Middle frontal gyrus (tissue), 1 donor: Measurements from ENCODE around the gene CDH13.
A peak's percentile ranks its signal among the peaks of the same experiment; 100 is the strongest.

ENCODE experiments used
- DNase-seq: peaks from one replicate; pipeline ENCODE4 v3.0.0-alpha.2; 2015; ENCODE audit warnings: low spot score; ENCODE audit errors: extremely low spot score

The CDH13 gene

GRCh38 chr16:83813823-83814658 lies 1187.3 kb downstream of the CDH13 start:
- DNase-seq = no peak

DNA sequence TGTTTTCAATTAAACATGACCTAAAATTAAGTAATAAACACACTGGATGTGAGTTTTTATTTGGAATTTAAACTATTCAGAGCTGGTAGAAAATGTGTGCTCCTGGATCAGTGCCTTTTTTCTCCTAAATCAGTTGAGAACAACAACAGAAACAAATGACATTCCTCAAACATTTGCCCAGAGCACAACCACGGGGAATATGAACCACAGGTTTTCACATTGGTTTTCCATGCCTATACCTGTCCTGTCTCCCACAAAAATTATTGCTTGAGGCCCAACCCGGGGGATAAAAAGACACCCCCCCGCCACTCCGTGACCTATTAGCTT lies 1187.9 kb downstream of the CDH13 start:
- DNase-seq = no peak

GRCh38 chr16:83817022-83817421 lies 1190.3 kb downstream of the CDH13 start:
- DNase-seq = no peak

DNA sequence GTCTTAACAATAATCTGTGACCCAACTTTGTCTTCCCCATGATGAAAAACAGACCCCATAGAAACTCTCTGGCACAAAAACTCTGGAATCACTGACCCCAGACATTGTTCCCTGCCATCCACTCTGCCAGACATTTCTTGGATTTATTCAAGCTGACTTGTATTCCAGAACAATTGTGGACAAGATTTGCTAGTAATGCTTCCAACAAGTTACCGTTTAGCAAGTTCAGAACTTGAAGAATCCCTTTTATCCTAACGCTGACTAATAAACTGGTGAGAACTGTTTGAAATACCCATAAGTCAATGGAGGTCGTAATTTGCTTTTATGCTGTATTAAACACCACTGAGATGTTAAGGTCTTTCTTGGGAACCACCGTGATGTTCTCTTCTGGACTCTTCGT lies 1191.5 kb downstream of the CDH13 start:
- DNase-seq = no peak

DNA sequence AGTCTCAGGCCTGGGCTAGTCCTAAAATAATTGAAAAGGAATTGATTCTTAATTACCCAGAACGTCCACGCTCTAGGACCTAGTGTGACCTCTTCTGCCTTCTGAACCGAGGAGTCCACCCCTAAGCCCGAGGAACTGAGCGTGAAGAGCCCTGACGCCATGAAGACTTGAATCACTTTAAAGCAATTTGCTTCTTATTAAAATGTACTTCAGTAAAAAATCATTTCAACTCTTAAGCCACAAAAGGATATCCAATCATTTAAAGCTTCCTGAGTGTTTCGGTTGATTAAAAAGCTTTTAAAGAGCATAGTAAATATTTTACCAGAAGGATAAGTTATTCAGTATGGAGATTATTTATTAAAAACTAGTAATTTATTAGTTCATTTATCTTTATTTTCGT lies 1192.6 kb downstream of the CDH13 start:
- no peak for DNase-seq

DNA sequence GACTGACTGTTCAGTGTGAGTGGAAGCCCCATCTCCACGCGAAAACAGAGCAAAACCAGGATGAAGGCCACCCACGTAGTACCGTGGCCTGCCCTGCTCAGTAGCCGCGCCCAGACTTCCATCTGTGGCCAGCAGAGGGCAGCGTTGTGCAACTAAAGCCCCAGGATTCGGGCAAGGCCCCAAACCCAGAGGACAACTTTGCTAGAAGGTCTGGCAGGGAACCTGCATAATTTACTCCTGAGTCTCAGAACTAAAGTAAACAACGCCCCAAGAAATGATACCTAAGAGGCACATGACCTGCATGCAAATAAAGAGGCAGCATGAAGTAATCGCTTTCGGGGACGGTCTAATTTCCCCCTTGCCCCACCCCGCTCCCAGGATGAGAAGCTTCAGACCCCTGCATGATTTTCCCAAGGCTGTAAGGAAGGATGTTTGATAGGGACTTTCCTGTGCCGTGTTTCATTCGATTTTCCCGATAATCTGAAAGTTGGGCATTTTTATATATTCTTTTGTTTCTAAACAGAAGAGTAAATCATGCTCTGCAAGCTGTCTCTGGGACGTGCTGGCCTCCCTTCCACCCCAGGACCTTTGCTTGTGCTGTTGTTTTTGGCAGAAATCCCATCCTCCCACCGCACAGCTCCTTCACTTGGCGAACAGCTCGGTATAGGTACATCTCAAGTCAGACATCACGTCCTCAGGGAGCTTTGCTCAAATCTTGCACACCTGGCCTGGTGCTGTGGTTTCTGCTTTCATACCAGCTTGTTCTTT lies 1199.6 kb downstream of the CDH13 start:
- peak; percentile 60 for DNase-seq

GRCh38 chr16:83830091-83830768 lies 1203.5 kb downstream of the CDH13 start:
- no peak for DNase-seq

DNA sequence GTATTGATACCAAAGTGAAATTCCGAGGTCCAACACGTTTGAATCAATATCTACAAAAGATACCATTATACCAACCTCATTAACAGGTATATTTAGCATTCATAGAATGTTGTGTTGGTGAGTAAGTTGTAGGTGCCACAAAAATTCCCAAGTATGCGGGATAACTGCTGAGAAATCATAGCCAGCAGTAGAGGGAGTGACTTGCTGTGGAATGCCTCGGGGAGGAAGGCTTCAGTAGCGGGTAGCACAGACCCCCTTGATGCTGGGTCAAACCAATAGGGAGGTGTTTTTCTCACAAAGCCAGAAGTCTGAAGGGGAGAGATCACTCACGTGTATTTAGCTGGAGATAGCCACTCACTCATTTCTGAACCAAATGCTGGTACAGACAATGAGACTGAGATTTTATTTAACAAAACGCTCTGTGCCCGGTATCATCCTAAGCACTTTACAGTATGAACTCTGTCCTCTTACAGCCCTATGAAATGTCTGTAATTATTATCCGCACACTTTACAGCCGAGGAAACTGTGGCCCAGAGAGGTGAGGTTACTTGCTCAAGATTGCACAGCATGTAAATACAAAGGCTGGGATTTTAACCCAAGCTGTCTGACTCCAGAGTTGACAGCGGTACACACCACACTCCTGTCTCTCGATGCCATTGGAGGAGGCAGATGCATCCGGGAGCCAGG lies 1204.1 kb downstream of the CDH13 start:
- no peak for DNase-seq

DNA sequence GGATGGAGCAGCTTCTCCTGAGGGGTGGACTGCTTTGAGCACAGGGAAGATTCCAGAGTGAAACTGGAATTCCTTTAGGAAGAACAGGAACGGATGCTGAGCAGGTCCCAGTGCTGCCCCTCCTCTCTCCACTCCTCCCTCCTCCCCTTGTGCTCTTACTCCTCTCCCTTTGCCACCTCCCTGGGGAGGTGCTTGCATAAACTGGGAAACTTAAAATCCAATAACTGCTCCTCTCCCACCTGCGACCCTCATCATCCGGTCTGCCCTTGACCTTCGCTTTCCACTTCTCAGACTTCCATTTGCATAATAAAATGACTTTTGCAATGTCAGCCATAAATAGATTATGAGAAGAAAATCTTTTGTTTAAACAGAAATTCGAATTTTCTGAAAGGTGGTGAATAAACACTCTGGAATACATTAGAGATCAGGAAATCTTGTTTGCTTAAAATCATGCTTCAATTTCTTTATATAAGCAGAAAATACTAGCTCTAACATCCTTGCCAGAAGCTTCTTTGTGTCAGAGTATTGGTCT lies 1204.8 kb downstream of the CDH13 start:
- DNase-seq = no peak

DNA sequence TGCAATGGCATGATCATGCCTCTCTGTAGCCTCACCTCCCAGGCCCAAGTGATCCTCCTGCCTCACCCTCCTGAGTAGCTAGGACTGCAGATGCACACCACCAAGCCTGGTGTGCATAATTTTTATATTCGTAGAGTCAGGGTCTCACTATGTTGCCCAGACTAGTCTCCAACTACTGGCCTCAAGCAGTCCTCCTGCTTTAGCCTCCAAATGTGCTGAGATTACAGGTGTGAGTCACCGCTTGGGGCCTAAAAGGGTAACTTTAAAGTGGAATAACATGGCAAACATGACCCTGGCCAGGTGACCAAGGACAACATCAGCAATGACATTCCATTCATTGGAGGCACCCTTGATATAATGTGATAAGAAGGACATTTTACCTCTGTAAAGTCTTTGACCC lies 1207.2 kb downstream of the CDH13 start:
- no peak for DNase-seq

DNA sequence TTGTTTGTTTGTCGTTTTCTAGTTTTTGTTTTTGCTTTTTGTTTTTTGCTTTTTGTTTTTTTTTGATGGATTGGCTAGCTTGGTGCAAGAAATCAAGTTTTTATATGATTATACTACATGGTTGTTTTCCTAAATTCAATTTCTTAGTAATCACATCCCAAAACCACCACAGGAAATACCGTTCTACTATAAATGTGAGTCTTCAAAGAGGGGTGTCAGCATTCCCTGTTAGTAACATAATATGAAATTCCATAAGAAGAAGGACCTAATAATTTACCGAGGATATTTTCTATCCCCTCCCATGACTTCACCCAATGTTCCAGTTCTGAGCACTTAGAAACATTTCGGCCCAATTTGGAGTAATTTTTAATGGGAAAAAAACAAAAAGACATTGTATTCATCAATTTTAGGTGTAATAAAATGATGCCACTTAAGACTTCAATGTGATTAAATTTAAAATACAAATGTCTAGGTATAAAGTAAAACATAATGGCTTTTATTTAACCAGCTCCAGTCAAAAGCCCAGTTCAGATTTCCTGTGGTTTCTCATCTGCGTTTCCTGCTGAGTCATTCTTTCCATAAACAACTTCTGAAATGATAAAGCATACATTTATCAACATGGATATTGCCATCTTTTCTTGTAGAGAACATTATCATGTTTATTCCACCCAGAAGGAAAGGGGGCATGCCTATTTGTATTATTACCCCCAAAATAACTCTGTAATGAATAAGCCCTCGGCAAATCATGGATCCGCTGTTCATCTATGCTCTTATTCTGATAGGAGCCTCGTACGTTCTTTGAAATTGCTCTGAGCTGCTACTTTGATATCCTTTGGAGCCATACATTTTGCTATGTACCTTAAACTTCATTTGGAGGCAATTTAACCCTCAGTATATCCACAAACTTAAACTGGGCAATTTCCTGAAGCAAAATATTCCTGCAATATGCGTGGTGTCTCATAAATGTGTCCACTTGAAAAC lies 1209.1 kb downstream of the CDH13 start:
- DNase-seq = no peak

DNA sequence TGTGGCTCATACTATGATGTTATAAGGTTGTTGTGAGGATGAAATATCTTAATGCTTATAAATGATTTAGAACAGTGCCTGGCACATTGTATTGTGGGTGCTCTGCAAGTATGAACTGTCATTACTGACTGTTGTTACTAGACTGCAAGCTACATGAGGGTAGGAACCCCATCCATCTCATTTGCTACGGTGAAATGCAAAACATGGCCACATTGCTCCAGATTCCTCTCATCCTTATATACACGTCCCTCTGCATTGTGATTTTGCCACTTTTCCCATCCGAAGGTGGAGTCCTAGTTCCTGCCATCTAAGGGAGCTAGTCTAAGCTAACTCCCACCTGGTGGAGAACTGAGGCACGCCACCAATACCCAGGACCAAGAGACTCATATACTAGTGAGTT lies 1210.8 kb downstream of the CDH13 start:
- DNase-seq = no peak

DNA sequence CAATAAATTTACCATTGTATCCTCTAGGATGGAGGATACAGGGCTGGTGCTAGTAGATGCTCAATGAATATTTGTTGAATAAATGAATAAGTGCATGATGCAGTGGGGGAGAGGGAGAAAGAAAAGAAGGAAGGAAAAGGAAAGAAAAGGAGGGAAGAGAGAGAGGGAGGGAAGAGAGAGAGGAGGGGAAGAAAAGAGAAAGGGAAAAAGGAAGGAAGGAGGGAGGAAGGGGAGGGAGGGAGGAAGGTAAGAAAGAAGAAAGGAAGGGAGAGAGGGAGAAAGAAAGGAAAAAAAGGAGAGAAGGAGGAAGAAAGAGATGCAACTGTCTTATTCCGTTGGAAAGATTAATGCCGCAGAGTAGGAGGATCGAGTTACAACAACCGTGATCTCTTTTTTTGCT lies 1211.4 kb downstream of the CDH13 start:
- no peak for DNase-seq

DNA sequence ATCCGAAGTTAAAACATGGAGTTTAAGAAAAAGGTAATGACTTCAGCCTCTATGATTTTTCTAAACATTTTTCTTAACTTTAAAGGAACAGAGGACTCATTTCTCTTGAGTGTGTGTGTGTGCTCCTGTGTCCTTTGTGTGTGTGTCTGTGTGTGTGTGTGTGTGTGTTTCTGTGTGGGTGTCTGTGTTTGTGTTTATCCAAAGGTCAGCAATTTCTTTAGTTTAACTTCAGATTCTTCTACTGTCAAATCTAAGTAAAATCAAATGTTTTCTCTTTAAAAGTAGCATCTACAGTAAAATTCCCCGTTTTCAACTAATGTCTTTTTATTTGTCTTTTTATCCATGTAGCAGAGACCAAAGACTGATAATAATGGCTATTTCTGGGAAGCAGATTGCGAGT lies 1212.8 kb downstream of the CDH13 start:
- no peak for DNase-seq

- no peak for DNase-seq
Measured at GRCh38 chr16:83840060-83840617, 1213.4 kb downstream of the CDH13 start.

DNA sequence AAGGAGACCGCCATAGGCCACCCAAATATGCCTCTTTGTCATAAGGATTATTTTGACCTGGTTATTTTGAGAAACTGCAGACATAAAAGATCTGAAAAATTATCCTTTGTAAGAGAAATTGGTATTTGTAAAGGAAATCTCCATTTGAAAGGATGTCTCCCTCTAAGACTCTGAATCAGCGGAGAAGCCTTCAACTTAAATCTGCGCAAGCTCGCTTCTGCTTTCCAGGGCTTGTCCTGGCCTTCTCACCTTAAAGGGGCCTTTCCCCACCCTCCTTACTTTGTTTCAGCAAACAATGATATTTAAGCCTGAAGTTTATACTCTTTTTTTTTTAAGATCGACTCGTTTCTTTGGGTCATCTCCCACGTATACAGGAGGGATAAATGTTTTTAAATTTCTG lies 1215.5 kb downstream of the CDH13 start:
- DNase-seq = no peak

DNA sequence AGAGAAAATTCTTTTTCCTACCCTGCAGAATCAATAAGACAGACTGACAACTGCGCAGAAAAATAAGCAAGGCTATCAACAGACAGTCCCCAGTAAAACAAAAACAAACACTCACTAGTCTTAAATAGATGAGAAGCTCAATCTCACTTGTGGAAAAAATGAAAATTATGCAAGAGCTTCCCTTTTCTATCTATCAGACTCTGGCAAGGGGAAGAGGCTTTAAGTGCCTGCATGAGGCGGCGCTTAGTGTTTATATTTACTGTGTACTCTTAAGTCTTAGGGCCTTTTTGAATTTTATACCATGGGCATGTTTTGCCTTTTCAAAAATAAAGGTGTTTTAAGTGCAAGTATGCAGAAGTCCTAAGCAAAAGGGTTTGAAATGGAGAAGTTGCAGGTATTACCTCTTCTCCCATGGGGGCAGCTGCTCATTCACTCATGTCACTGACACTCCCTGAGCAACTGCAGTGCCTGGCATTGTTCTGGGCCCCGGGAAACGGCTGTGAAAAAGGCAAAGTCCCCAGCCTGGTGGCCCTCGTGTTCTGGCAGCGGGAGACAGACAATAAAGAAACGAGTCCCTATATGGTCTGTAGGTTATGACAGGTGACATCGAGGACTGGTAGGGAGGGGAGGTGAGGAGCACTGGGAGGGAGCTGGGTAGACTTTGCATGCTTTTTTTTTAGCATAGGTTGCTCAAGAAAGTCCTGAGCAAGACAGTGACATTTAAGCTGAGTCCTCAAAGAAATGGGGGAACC lies 1216.2 kb downstream of the CDH13 start:
- DNase-seq = no peak

DNA sequence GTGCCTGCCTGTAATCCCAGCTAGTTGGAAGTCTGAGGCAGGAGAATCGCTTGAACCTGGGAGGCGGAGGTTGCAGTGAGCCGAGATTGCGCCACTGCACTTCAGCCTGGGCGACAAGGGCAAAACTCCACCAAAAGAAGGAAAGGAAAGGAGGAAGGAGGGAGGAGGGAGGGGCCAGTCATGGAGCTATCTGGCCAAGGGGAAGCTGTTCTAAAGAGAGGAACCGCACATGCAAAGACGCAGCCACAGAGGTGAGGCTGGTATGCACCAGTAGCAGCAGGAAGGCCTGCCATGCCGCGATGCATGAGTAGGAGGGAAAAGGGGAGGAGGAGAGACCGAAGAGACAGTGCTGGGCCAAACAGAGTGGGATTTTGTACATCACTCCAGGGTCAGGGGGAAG lies 1216.9 kb downstream of the CDH13 start:
- no peak for DNase-seq

GRCh38 chr16:83845263-83845662 lies 1218.5 kb downstream of the CDH13 start:
- no peak for DNase-seq
